NCI-H748 (cell line): Measurements from ENCODE around the gene CTSW.
A peak's percentile ranks its signal among the peaks of the same experiment; 100 is the strongest.

Experiments used
- DNase-seq: peaks from one replicate; lab custom pipeline; 2025; ENCODE audit not compliant: unreplicated experiment; lab: John Stamatoyannopoulos, UW

CTSW gene

GRCh38 chr11:65855927-65856363, 23.7 kb upstream of the CTSW start:
- no peak for DNase-seq

GRCh38 chr11:65856689-65857499, 22.7 kb upstream of the CTSW start:
- DNase-seq: peak; percentile 69

- DNase-seq: peak; percentile 76
Observed at GRCh38 chr11:65857500-65857852, 22.2 kb upstream of the CTSW start.

GRCh38 chr11:65857853-65858680, 21.6 kb upstream of the CTSW start, which contains the start of gene CFL1:
TSS of gene CFL1 (minus strand) at chr11:65858180. CDS start at chr11:65858099, 81 bp downstream.
- peak; percentile 98 for DNase-seq

- peak; percentile 65 for DNase-seq
Observed at GRCh38 chr11:65858681-65859087, 21.0 kb upstream of the CTSW start.

- peak; percentile 99 for DNase-seq
Observed at GRCh38 chr11:65859095-65859811, 20.4 kb upstream of the CTSW start.

GRCh38 chr11:65859812-65860277, 19.8 kb upstream of the CTSW start:
- DNase-seq: no peak

- DNase-seq: peak; percentile 98
Observed at GRCh38 chr11:65860278-65861164, 19.1 kb upstream of the CTSW start, which contains the start of gene MUS81. TSS of gene MUS81 (plus strand) at chr11:65860433. CDS start at chr11:65860754, 321 bp downstream.

- DNase-seq: peak; percentile 56
Observed at GRCh38 chr11:65861165-65861505, 18.5 kb upstream of the CTSW start.

- DNase-seq: no peak
Observed at GRCh38 chr11:65861533-65862183, 18.0 kb upstream of the CTSW start.

GRCh38 chr11:65862191-65862735, 17.4 kb upstream of the CTSW start:
- no peak for DNase-seq

- DNase-seq: no peak
Observed at GRCh38 chr11:65862941-65863888, 16.4 kb upstream of the CTSW start.

- no peak for DNase-seq
Observed at GRCh38 chr11:65863889-65864705, 15.5 kb upstream of the CTSW start.

GRCh38 chr11:65864706-65865471, 14.7 kb upstream of the CTSW start:
- DNase-seq: no peak

- DNase-seq: no peak
Observed at GRCh38 chr11:65865550-65866172, 14.0 kb upstream of the CTSW start.
